HCT116 (cell line): ENCODE measurements around the gene ARL8B. TPM values are rescaled to one million over a fixed set of nuclear protein-coding genes. Genes with fewer than 3 reads are reported as not detected.

ENCODE experiments used
- ATAC-seq: fragments of 200-7000 bp; cut with Tn5 transposase; 2 replicates; pipeline ENCODE4 v1.9.1; 2020; ENCODE audit warnings: mild to moderate bottlenecking, moderate library complexity
- BruUV-seq: library from RNA; stranded (reverse); fragments of 400-500 nt; replicated peaks from 2 replicates; lab custom pipeline; 2021; lab: Mats Ljungman, UMichigan
- CTCF ChIA-PET: fragments of 300-600 bp; sonication (Branson Sonifier 250); formaldehyde crosslinking; loops from one replicate; lab custom pipeline; 2021; ENCODE audit warnings: antibody characterized with exemption; lab: Charles Lee
- POLR2A ChIA-PET: fragments of 300-600, 350-600 bp; sonication (Branson Sonifier 250); formaldehyde crosslinking; loops from one replicate; lab custom pipeline; 2021; ENCODE audit warnings: antibody characterized with exemption; lab: Charles Lee
- RAD21 ChIA-PET, 2 experiments: fragments of 300-600 bp; sonication (Branson Sonifier 250); formaldehyde crosslinking; loops; one replicate each; lab custom pipeline; 2023; ENCODE audit warnings: low total read pairs in 2 of 2; ENCODE audit not compliant: uncharacterized antibody in 2 of 2, unreplicated experiment in 2 of 2, low non-redundant PET in 1 of 2; lab: Charles Lee
- DNase-seq: peaks from one replicate; pipeline ENCODE4 v3.0.0-alpha.2; 2010; ENCODE audit warnings: low read depth, low spot score
- H2AFZ ChIP-seq: fragments of 200-600 bp; shearing (Covaris generic), sonication (generic); 2 replicates; pipeline ENCODE4 v1.6.1; 2017; ENCODE audit warnings: low read depth, mixed run types, mixed read lengths, antibody characterized with exemption, low read length; ENCODE audit not compliant: poor library complexity, severe bottlenecking
- H3K27ac ChIP-seq: 2 replicates; pipeline ENCODE4 v1.5.1; 2012; ENCODE audit warnings: low read depth, low read length
- H3K27me3 ChIP-seq: fragments of 200-600 bp; sonication (generic); 2 replicates; pipeline ENCODE4 v1.6.1; 2016; ENCODE audit warnings: mixed run types, low read length, mixed read lengths; ENCODE audit not compliant: insufficient read depth
- H3K36me3 ChIP-seq, 2 experiments: fragments of 200-500 bp in 1 of 2; fragments of 200-600 bp in 1 of 2; sonication (Bioruptor generic) in 1 of 2; sonication (generic) in 1 of 2; 2 replicates each; pipeline versions ENCODE4 v1.5.1 to v1.6.1; 2014 to 2016; ENCODE audit warnings: low read length in 2 of 2, inconsistent platforms in 1 of 2, mixed read lengths in 1 of 2, mixed run types in 1 of 2; ENCODE audit not compliant: insufficient read depth in 2 of 2, control insufficient read depth in 1 of 2
- H3K4me1 ChIP-seq, 2 experiments: fragments of 200-600 bp in 1 of 2; sonication (generic) in 1 of 2; 2 replicates each; pipeline versions ENCODE4 v1.5.1 to v1.6.1; 2012 to 2017; ENCODE audit warnings: low read length in 2 of 2, inconsistent platforms in 1 of 2, mild to moderate bottlenecking in 1 of 2, mixed read lengths in 1 of 2, mixed run types in 1 of 2, moderate library complexity in 1 of 2; ENCODE audit not compliant: insufficient read depth in 2 of 2, control insufficient read depth in 1 of 2
- H3K4me2 ChIP-seq: fragments of 200-600 bp; sonication (generic); 2 replicates; pipeline ENCODE4 v1.6.1; 2017; ENCODE audit warnings: mixed run types, low read length, mixed read lengths
- H3K4me3 ChIP-seq, 2 experiments: fragments of 200-600 bp in 1 of 2; sonication (generic) in 1 of 2; replicated peaks in 1 of 2; 2 replicates each; pipeline ENCODE4 v1.5.1; 2011 to 2016; ENCODE audit warnings: low read length in 2 of 2, control low read depth in 1 of 2, low read depth in 1 of 2, mild to moderate bottlenecking in 1 of 2, mixed read lengths in 1 of 2, mixed run types in 1 of 2
- H3K79me2 ChIP-seq: fragments of 200-600 bp; sonication (generic); 2 replicates; pipeline ENCODE4 v1.6.1; 2017; ENCODE audit warnings: mild to moderate bottlenecking, mixed run types, low read length, moderate library complexity, mixed read lengths; ENCODE audit not compliant: insufficient read depth
- H3K9ac ChIP-seq: fragments of 200-600 bp; sonication (generic); 2 replicates; pipeline ENCODE4 v1.6.1; 2016; ENCODE audit warnings: low read length, mixed read lengths
- H3K9me2 ChIP-seq: fragments of 200-600 bp; sonication (generic), shearing (Covaris generic); 2 replicates; pipeline ENCODE4 v1.6.1; 2017; ENCODE audit warnings: mixed run types, mild to moderate bottlenecking, moderate library complexity; ENCODE audit not compliant: insufficient read depth
- H3K9me3 ChIP-seq, 2 experiments: fragments of 200-500 bp in 1 of 2; fragments of 200-600 bp in 1 of 2; sonication (Bioruptor generic) in 1 of 2; sonication (generic) in 1 of 2; 2 replicates each; pipeline ENCODE4 v1.6.1; 2014 to 2017; ENCODE audit warnings: low read length in 2 of 2, mixed read lengths in 2 of 2, inconsistent platforms in 1 of 2, low read depth in 1 of 2, mild to moderate bottlenecking in 1 of 2, mixed run types in 1 of 2, moderate library complexity in 1 of 2; ENCODE audit not compliant: control insufficient read depth in 1 of 2, insufficient read depth in 1 of 2
- H4K20me1 ChIP-seq: fragments of 200-600 bp; sonication (generic), shearing (Covaris generic); 2 replicates; pipeline ENCODE4 v1.6.1; 2017; ENCODE audit warnings: mixed run types, mild to moderate bottlenecking, moderate library complexity; ENCODE audit not compliant: insufficient read depth
- EZH2 ChIP-seq: fragments of 200-600 bp; sonication (generic); IDR thresholded peaks from 2 replicates; pipeline ENCODE4 v1.6.1; 2017; ENCODE audit warnings: antibody characterized with exemption, mixed run types
- FOSL1 ChIP-seq: IDR thresholded peaks from 2 replicates; pipeline ENCODE4 v1.6.1; 2012; ENCODE audit warnings: low read depth
- ZNF274 ChIP-seq: fragments of 200-500 bp; sonication (Bioruptor generic); IDR thresholded peaks from 2 replicates; pipeline ENCODE4 v1.6.1; 2014; ENCODE audit warnings: mild to moderate bottlenecking, low read depth, low read length, inconsistent platforms
- intact Hi-C: fragments of 100-400 bp; cut with micrococcal nuclease; formaldehyde crosslinking; loops from 2 replicates; pipeline ENCODE4 v1.10.0; 2022
- total RNA-seq: library from RNA; stranded (reverse); gene quantifications from one replicate; pipeline ENCODE4 v1.2.1, GENCODE V29; 2021; ENCODE audit not compliant: unreplicated experiment
- TF ChIP-seq, protein P1 (sequence below): IDR thresholded peaks from 2 replicates; pipeline ENCODE4 v1.6.1; 2012; ENCODE audit warnings: low read depth

The ARL8B gene
- total RNA-seq, 1 experiment from 2014 or later = 38.1 TPM

DNA sequence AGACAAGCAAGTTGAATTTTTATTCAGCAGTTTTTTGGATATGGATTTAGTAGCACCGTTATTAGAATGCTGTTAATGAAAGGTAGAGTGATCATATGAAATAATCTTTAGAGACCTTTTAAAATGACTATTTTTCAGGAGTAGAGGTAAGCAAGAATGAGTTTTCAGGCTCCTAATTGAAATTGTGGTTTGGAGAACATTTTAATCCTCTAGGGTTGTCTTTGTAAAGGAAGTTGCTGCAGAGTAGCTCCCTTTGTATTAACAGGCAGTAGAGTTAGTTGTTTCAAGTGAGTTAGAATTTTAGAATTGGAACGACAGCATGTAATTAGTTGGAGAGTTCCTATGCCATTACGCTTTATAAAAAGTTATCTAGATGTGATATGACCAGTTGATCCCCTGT is 38.2 kb downstream of the ARL8B start:
- RAD21 ChIA-PET = no interaction called here
- CTCF ChIA-PET = no interaction called here

DNA sequence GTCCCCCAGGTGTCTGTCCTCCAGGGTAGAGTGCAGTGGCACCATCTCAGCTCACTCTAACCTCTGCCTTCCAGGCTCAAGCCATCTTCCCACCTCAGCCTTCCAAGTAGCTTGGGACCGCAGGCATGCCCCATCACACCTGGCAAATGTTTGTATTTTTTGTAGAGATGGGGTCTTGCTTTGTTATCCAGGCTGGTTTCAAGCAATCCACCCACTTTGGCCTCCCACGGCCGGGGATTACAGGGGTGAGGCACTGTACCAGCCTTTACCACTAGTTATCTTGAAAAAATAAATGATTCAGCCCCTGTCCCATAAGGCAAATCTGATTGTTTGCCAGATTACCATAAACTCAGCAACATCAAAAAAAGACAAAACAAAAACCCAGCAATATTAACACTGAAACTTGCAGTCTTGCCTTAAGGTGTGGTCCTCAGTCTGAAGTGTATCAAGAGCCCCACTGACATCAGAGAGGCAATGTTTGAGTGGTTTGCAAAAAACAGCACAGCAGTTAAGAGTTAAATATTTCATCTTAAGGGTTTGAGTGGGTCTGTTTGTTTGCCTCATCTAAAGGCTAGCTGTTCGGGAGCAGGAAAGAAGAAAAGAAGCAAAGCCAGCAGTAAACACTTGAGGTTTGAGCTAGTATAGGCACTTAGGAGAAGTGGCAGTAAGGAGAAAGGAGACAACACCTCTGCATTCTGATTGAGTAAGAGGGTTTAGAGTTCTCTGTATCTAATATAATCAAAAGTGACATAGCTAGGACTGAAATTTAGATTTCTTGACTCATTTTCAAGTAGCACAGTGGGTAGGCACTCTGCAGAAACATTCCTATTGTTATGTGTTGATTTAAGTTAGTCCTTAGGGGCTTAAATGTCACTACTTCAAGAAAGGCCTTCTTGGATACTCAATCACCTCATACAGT is 39.1 kb downstream of the ARL8B start:
- no peak overlapping the region for H3K4me3 ChIP-seq
- TF ChIP-seq, protein P1, sequence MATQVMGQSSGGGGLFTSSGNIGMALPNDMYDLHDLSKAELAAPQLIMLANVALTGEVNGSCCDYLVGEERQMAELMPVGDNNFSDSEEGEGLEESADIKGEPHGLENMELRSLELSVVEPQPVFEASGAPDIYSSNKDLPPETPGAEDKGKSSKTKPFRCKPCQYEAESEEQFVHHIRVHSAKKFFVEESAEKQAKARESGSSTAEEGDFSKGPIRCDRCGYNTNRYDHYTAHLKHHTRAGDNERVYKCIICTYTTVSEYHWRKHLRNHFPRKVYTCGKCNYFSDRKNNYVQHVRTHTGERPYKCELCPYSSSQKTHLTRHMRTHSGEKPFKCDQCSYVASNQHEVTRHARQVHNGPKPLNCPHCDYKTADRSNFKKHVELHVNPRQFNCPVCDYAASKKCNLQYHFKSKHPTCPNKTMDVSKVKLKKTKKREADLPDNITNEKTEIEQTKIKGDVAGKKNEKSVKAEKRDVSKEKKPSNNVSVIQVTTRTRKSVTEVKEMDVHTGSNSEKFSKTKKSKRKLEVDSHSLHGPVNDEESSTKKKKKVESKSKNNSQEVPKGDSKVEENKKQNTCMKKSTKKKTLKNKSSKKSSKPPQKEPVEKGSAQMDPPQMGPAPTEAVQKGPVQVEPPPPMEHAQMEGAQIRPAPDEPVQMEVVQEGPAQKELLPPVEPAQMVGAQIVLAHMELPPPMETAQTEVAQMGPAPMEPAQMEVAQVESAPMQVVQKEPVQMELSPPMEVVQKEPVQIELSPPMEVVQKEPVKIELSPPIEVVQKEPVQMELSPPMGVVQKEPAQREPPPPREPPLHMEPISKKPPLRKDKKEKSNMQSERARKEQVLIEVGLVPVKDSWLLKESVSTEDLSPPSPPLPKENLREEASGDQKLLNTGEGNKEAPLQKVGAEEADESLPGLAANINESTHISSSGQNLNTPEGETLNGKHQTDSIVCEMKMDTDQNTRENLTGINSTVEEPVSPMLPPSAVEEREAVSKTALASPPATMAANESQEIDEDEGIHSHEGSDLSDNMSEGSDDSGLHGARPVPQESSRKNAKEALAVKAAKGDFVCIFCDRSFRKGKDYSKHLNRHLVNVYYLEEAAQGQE = no peak

More for the DNA sequence above, 38.2 kb downstream of the ARL8B start:
- no peak for ATAC-seq
- POLR2A ChIA-PET = no interaction called here
- TF ChIP-seq FOSL1 (no peak), EZH2 (no peak), ZNF274 (no peak)
- no peak for DNase-seq
- H3K4me1 ChIP-seq = peaks cover 36 to 42% of the 10 kb centered on the region in 2 experiments
- no peak overlapping the region for H3K27ac ChIP-seq
- H4K20me1 ChIP-seq = peaks cover 21% of the 10 kb centered on the region; the same call in 1 of the 2 replicates
- H3K36me3 ChIP-seq = no peaks in the 10 kb centered on the region
- no peak overlapping the region for H2AFZ ChIP-seq
- peak overlapping the region; percentile 64 for H3K4me2 ChIP-seq
- no TSS peak for BruUV-seq
- H3K27me3 ChIP-seq = no peaks in the 10 kb centered on the region
- H3K4me3 ChIP-seq = no peak overlapping the region
- no peaks in the 10 kb centered on the region for H3K9me2 ChIP-seq
- peaks cover 95% of the 10 kb centered on the region for H3K79me2 ChIP-seq
- intact Hi-C loops = no loop called here
- no peaks in the 10 kb centered on the region for H3K9me3 ChIP-seq
- no peak overlapping the region for H3K9ac ChIP-seq

More for the DNA sequence above, 39.1 kb downstream of the ARL8B start:
- H2AFZ ChIP-seq = no peak overlapping the region
- intact Hi-C loops = no loop called here
- no peaks in the 10 kb centered on the region for H3K27me3 ChIP-seq
- no peaks in the 10 kb centered on the region for H3K9me3 ChIP-seq
- CTCF ChIA-PET = no interaction called here
- peaks cover 36 to 42% of the 10 kb centered on the region in 2 experiments for H3K4me1 ChIP-seq
- POLR2A ChIA-PET = interaction anchor here (0.5 kb wide), 1 partner anchor 198 kb away, joined by 7 read pairs; no protein-coding TSS in a partner anchor
- H3K9me2 ChIP-seq = no peaks in the 10 kb centered on the region
- H4K20me1 ChIP-seq = peaks cover 21% of the 10 kb centered on the region; the same call in 1 of the 2 replicates
- no TSS peak for BruUV-seq
- no peak overlapping the region for H3K9ac ChIP-seq
- peak overlapping the region; percentile 64 for H3K4me2 ChIP-seq
- H3K27ac ChIP-seq = peak overlapping the region; percentile 25; the same call in 1 of the 2 replicates
- no peaks in the 10 kb centered on the region for H3K36me3 ChIP-seq
- H3K79me2 ChIP-seq = peaks cover 92% of the 10 kb centered on the region
- peak; percentile 1 for DNase-seq
- RAD21 ChIA-PET = no interaction called here
- peak; percentile 43 for ATAC-seq
